Gastroesophageal sphincter (tissue), 4 donors: ENCODE data around the gene AGTRAP. TPM values are rescaled to one million over a fixed set of nuclear protein-coding genes. Genes with fewer than 3 reads are reported as not detected.

Experiments used
- ATAC-seq: fragments of 150-250 bp; one replicate; pipeline ENCODE4 v1.9.1; 2016; ENCODE audit warnings: mild to moderate bottlenecking, moderate library complexity
- H3K27ac ChIP-seq, 4 donors: fragments of 200-600 bp; sonication (generic) in 3 of 4; 1 replicate in 3 of 4; 2 replicates in 1 of 4; pipeline ENCODE4 v1.5.1; 2016 to 2019
- H3K27me3 ChIP-seq: fragments of 200-600 bp; sonication (generic); one replicate; pipeline ENCODE4 v1.5.1; 2019
- H3K36me3 ChIP-seq, 2 donors: fragments of 200-600 bp; sonication (generic); one replicate each; pipeline ENCODE4 v1.5.1; 2019; ENCODE audit warnings: control low read depth in 1 of 2
- H3K4me1 ChIP-seq, 3 donors: fragments of 200-600 bp; sonication (generic); 1 replicate in 2 of 3; 2 replicates in 1 of 3; pipeline ENCODE4 v1.5.1; 2016 to 2019; ENCODE audit warnings: control low read depth in 2 of 3
- H3K4me3 ChIP-seq, 2 donors: fragments of 200-600 bp; sonication (generic); one replicate each; pipeline ENCODE4 v1.5.1; 2019; ENCODE audit warnings: mild to moderate bottlenecking in 1 of 2, moderate library complexity in 1 of 2
- H3K9me3 ChIP-seq, 3 donors: fragments of 200-600 bp; sonication (generic); one replicate each; pipeline ENCODE4 v1.5.1; 2017 to 2019; ENCODE audit warnings: control low read depth in 2 of 3
- CTCF ChIP-seq, 4 experiments: fragments of 200-600 bp in 2 of 4; fragments of 450-650 bp in 2 of 4; sonication (generic) in 1 of 4; IDR thresholded peaks; one replicate each; pipeline ENCODE4 v1.5.1; 2017 to 2019; ENCODE audit warnings: antibody characterized with exemption in 4 of 4, mild to moderate bottlenecking in 2 of 4, moderate library complexity in 2 of 4
- EP300 ChIP-seq: sonication (generic); formaldehyde crosslinking; IDR thresholded peaks from one replicate; pipeline ENCODE4 v1.6.1; 2017; ENCODE audit warnings: antibody characterized with exemption, mild to moderate bottlenecking
- POLR2A ChIP-seq, 2 donors: fragments of 450-650 bp; IDR thresholded peaks; one replicate each; pipeline ENCODE4 v1.6.1; 2017; ENCODE audit warnings: antibody characterized with exemption in 2 of 2, mild to moderate bottlenecking in 2 of 2, moderate library complexity in 1 of 2
- POLR2AphosphoS5 ChIP-seq: sonication (generic); formaldehyde crosslinking; IDR thresholded peaks from one replicate; pipeline ENCODE4 v1.6.1; 2017; ENCODE audit warnings: antibody characterized with exemption
- WGBS, 2 donors: methylation state at CpG; one replicate each; pipeline ENCODE4 v1.1.5; 2018; ENCODE audit warnings: low coverage in 1 of 2; 5-methylcytosine and 5-hydroxymethylcytosine counted together
- total RNA-seq, 4 donors: library from RNA; depleted of rRNA; stranded (reverse); fragments of >200 nt; gene quantifications; one replicate each; pipeline ENCODE4 v1.1.0, GENCODE V29; 2016

AGTRAP gene
- total RNA-seq, 4 donors from 2014 or later, result 32.2 to 56.4 (median 40.5) TPM

DNA sequence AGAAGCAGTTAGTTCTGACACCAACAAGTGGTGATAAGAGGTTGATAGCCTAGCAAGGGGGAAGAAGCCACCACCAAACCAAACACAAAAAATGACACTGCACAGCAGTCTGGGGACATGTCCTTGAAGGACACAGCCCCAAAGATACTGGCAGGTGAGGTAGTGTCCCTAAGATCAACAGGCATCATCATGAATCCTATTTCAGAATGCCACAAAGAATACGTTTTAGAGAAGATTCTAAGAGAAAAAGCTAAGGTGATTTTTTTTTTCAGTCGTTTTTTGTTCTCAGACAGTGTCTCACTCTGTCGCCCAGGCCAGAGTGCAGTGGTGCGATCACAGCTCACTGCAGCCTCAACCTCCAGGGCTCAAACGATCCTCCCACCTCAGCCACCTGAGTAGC, 50.2 kb downstream of the AGTRAP start:
- H3K9me3 ChIP-seq, result no peaks in the 10 kb centered on the region
- H3K27me3 ChIP-seq, result no peaks in the 10 kb centered on the region
- H3K4me1 ChIP-seq, result peaks cover 0 to 69% (median 56%) of the 10 kb centered on the region in 3 donors
- H3K27ac ChIP-seq, result peak overlapping the region in 1 of 4 donors; percentile 90
- H3K36me3 ChIP-seq, result peaks cover 0 to 14% of the 10 kb centered on the region in 2 donors
- WGBS, 2 donors, result 64 to 67% methylated on average over 5 of the region's 5 CpGs
- TF ChIP-seq POLR2AphosphoS5, result no peak
- no peak for TF ChIP-seq EP300
- no peak for TF ChIP-seq POLR2A (IDR thresholded peaks at IDR 0.05)
- TF ChIP-seq CTCF (IDR thresholded peaks at IDR 0.05), result no peak
- no peak overlapping the region for H3K4me3 ChIP-seq
- no peak for ATAC-seq

GRCh38 chr1:11787251-11787803, 51.4 kb downstream of the AGTRAP start:
- Histone ChIP-seq H3K4me1 (peaks cover 0 to 80% (median 64%) of the 10 kb centered on the region in 3 donors), H3K36me3 (peaks cover 0 to 22% of the 10 kb centered on the region in 2 donors), H3K27ac (peak overlapping the region; percentile 19 to 95 (median 90)), H3K27me3 (no peaks in the 10 kb centered on the region), H3K4me3 (peak overlapping the region in 1 of 2 donors; percentile 20), H3K9me3 (no peaks in the 10 kb centered on the region)
- ATAC-seq, result peak; percentile 52
- WGBS, 2 donors, result 3% methylated on average over 13 of the region's 16 CpGs; no CpG with 5 or more reads in 1 of the 2 donors
- peak; percentile 79 for TF ChIP-seq POLR2AphosphoS5
- TF ChIP-seq CTCF (IDR thresholded peaks at IDR 0.05), result no peak

- ATAC-seq, result no peak
Observed at GRCh38 chr1:11787804-11788436, 52.0 kb downstream of the AGTRAP start.

GRCh38 chr1:11788549-11789053, 52.7 kb downstream of the AGTRAP start:
- H3K36me3 ChIP-seq, result peaks cover 0 to 34% of the 10 kb centered on the region in 2 donors
- H3K27me3 ChIP-seq, result no peaks in the 10 kb centered on the region
- H3K27ac ChIP-seq, result peak overlapping the region in 3 of 4 donors; percentile 90 to 95 (median 91)
- TF ChIP-seq EP300 (no peak), POLR2A (IDR thresholded peaks at IDR 0.05) (no peak), POLR2AphosphoS5 (no peak), CTCF (IDR thresholded peaks at IDR 0.05) (no peak)
- no peak for ATAC-seq
- WGBS, 2 donors, result 67% methylated on average over 1 of the region's 14 CpGs; no CpG with 5 or more reads in 1 of the 2 donors
- no peak overlapping the region for H3K4me3 ChIP-seq
- H3K4me1 ChIP-seq, result peaks cover 0 to 85% (median 66%) of the 10 kb centered on the region in 3 donors
- H3K9me3 ChIP-seq, result no peaks in the 10 kb centered on the region

More at GRCh38 chr1:11787804-11788436, 52.0 kb downstream of the AGTRAP start:
- TF ChIP-seq EP300 (no peak), POLR2A (IDR thresholded peaks at IDR 0.05) (no peak), POLR2AphosphoS5 (no peak), CTCF (IDR thresholded peaks at IDR 0.05) (no peak)
- WGBS, 2 donors, result 63% methylated on average over 3 of the region's 14 CpGs; no CpG with 5 or more reads in 1 of the 2 donors
- peak overlapping the region; percentile 19 to 95 (median 90) for H3K27ac ChIP-seq
- peaks cover 0 to 28% of the 10 kb centered on the region in 2 donors for H3K36me3 ChIP-seq
- H3K9me3 ChIP-seq, result no peaks in the 10 kb centered on the region
- H3K4me1 ChIP-seq, result peaks cover 0 to 85% (median 66%) of the 10 kb centered on the region in 3 donors
- no peaks in the 10 kb centered on the region for H3K27me3 ChIP-seq
- no peak overlapping the region for H3K4me3 ChIP-seq
